ENCODE measurements around the gene ANKRD23. TPM values are rescaled to one million over a fixed set of nuclear protein-coding genes. Genes with fewer than 3 reads are reported as not detected.

The ANKRD23 gene
- 1.2 to 2.0 TPM (median 1.8 TPM) in 5 replicates for total RNA-seq (2022; extraction: Qiagen RNA extraction; ENCODE audit: low read depth)

GRCh38 chr2:96843538-96844268 is at the start of gene ANKRD23:
TSS of gene ANKRD23 (minus strand) at chr2:96844021. CDS start at chr2:96843992, 29 bp downstream.

GRCh38 chr2:96869822-96870625 is 26.2 kb upstream of the ANKRD23 start, which contains the start of gene SEMA4C:
TSS of gene SEMA4C (minus strand) at chr2:96870080. CDS start at chr2:96867886, 2,194 bp downstream.

DNA sequence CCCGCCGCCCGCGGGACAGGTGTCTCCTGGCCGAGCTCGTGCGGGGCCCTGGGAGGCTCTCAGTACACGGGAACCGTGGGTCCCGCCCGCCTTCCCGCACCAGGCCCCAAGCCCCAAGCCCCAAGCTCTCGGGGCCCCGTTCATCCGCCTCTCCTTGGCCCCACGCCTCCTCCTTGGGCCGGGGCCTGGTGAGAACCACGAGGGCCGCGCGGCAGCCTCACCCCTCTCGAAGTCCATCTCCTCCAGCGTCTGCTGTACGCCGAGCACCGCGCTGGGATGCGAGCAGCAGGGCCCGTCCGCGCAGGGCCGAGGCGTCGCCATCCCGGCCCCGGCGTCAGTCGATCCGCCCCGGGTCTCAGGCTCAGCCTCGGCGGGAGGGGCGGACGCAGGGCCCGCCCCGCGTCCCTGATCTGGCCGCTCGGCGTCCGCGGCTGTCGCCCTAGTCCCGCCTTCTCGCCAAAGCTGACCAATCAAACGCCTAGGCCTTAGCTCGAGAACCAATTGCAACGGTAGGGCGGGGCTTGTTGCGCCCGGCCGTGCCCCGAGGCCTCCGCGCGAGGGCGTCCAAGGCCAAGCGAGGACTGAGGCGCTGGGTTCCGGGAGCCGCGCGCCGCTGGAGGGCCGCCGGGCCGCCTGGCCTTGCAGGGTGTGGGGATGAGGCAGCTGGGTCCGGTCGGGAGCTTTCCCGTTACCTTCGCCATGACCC is 14.0 kb upstream of the ANKRD23 start, which contains the start of gene ANKRD39:
ANKRD39 (minus strand) TSS at position 350 of the 706 bp plus-strand sequence; CDS start at position 321, 29 bp downstream.

GRCh38 chr2:96816127-96816835 is 27.5 kb downstream of the ANKRD23 start, which contains the start of gene CNNM3:
TSS of gene CNNM3 (plus strand) at chr2:96816268. CDS start at chr2:96816278, 10 bp downstream.

Other genes starting within 250 kb of the ANKRD23 start
- gene KANSL3, start 205.7 kb downstream of the ANKRD23 start, total RNA-seq (2022; extraction: Qiagen RNA extraction; ENCODE audit: low read depth) = 27.9 to 32.2 TPM (median 30.2 TPM) in 5 replicates
- not detected in 5 replicates for gene FER1L5, start 201.3 kb downstream of the ANKRD23 start, total RNA-seq (2022; extraction: Qiagen RNA extraction; ENCODE audit: low read depth)
- 20.2 to 24.1 TPM (median 22.8 TPM) in 5 replicates for gene LMAN2L, start 104.0 kb downstream of the ANKRD23 start, total RNA-seq (2022; extraction: Qiagen RNA extraction; ENCODE audit: low read depth)
- 13.4 to 17.2 TPM (median 16.4 TPM) in 5 replicates for gene CNNM4, start 83.1 kb downstream of the ANKRD23 start, total RNA-seq (2022; extraction: Qiagen RNA extraction; ENCODE audit: low read depth)
- 10.6 to 16.0 TPM (median 15.8 TPM) in 5 replicates for gene CNNM3, start 27.8 kb downstream of the ANKRD23 start, total RNA-seq (2022; extraction: Qiagen RNA extraction; ENCODE audit: low read depth)
- 19.9 to 23.2 TPM (median 21.7 TPM) in 5 replicates for gene ANKRD39, start 14.0 kb upstream of the ANKRD23 start, total RNA-seq (2022; extraction: Qiagen RNA extraction; ENCODE audit: low read depth)
- 15.2 to 22.7 TPM (median 21.1 TPM) in 5 replicates for gene SEMA4C, start 26.1 kb upstream of the ANKRD23 start, total RNA-seq (2022; extraction: Qiagen RNA extraction; ENCODE audit: low read depth)
- gene FAM178B, start 142.6 kb upstream of the ANKRD23 start, total RNA-seq (2022; extraction: Qiagen RNA extraction; ENCODE audit: low read depth) = not detected in 5 replicates